Measurements from ENCODE around the gene ZNF277. TPM values are rescaled to one million over a fixed set of nuclear protein-coding genes. Genes with fewer than 3 reads are reported as not detected.

The ZNF277 gene
- total RNA-seq, 1 experiment from 2014 or later: 13.1 TPM

DNA sequence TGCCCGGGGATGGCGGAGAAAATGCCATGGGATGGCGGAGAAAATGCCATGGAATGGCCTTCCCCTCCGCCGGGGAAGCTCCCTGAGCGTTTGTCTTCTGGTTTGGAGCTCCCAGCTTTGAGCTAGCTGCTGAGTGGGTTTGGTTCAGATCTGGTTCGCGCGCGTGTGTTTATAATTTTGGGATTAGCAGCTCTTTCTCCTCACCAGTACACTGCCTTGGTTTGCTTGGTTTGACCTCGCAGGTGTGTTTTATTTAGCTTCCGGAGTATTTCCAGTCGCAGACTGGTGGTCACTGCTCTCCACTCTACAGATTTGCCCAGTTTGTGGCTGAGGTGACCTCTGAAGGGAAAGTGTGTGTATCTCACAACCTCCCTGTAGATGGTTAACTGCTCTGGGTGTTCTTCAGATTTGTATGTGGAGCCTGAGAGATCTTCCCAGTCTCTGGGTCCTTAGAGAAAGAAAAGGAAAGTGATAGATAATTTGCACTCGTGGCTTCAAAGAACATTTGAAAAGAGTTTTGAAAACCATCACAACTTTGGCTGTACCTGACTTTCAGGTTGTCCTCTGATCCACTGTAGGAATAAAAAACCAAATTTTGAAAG lies 597 bp downstream of the ZNF277 start:
- H3K79me2 ChIP-seq (ENCODE audit: insufficient read depth, low read length): peaks cover 19% of the 10 kb centered on the region; the same call in 1 of the 2 replicates
- H3K9me3 Mint-ChIP-seq: no peaks in the 10 kb centered on the region; a peak in 1 of 5 replicates
- no peak overlapping the region for H3K56ac ChIP-seq (ENCODE audit: insufficient read length, low read depth, low read length)
- no peak overlapping the region for H3T11ph ChIP-seq (ENCODE audit: low read length)
- H3K9me3 ChIP-seq (ENCODE audit: control insufficient read depth, low read depth, low read length): no peaks in the 10 kb centered on the region
- H3K27ac Mint-ChIP-seq: peak overlapping the region; percentile 61 to 89 (median 86)
- H2BK5ac ChIP-seq (ENCODE audit: insufficient read length, low read length): no peak overlapping the region
- H2BK15ac ChIP-seq (ENCODE audit: low read depth, low read length): no peak overlapping the region
- H3K23me2 ChIP-seq (ENCODE audit: insufficient read length, low read depth, low read length, poor library complexity, severe bottlenecking): peaks cover 28% of the 10 kb centered on the region
- H4K8ac ChIP-seq (replicated peaks; ENCODE audit: insufficient read length, low read depth, low read length): no peak overlapping the region
- peaks cover 23% of the 10 kb centered on the region for H3K27me3 Mint-ChIP-seq (ENCODE audit: low read depth)
- peak overlapping the region; percentile 84 for H3K4me2 ChIP-seq (ENCODE audit: insufficient read depth, insufficient read length, low read length)
- H4K20me1 ChIP-seq (ENCODE audit: control insufficient read depth, insufficient read depth, insufficient read length): no peaks in the 10 kb centered on the region
- no peak overlapping the region for H4K5ac ChIP-seq (ENCODE audit: insufficient read length, low read depth, low read length)
- H2AFZ ChIP-seq (ENCODE audit: low read length): no peak overlapping the region
- no peak for DNase-seq
- peak overlapping the region; percentile 58 for H3K9ac ChIP-seq (ENCODE audit: extremely low read depth, insufficient read length, low read length)
- no peak overlapping the region for H4K91ac ChIP-seq (ENCODE audit: insufficient read length, low read depth, low read length)
- no peak overlapping the region for H3K23ac ChIP-seq (ENCODE audit: insufficient read length, low read depth, low read length)
- H3K4me1 ChIP-seq (ENCODE audit: insufficient read depth, low read length): no peaks in the 10 kb centered on the region; the same call in 1 of the 2 replicates
- peak overlapping the region; percentile 95 for H3K4me3 Mint-ChIP-seq
- H3K4ac ChIP-seq (ENCODE audit: low read depth, low read length): no peak overlapping the region
- TF ChIP-seq, protein P1, sequence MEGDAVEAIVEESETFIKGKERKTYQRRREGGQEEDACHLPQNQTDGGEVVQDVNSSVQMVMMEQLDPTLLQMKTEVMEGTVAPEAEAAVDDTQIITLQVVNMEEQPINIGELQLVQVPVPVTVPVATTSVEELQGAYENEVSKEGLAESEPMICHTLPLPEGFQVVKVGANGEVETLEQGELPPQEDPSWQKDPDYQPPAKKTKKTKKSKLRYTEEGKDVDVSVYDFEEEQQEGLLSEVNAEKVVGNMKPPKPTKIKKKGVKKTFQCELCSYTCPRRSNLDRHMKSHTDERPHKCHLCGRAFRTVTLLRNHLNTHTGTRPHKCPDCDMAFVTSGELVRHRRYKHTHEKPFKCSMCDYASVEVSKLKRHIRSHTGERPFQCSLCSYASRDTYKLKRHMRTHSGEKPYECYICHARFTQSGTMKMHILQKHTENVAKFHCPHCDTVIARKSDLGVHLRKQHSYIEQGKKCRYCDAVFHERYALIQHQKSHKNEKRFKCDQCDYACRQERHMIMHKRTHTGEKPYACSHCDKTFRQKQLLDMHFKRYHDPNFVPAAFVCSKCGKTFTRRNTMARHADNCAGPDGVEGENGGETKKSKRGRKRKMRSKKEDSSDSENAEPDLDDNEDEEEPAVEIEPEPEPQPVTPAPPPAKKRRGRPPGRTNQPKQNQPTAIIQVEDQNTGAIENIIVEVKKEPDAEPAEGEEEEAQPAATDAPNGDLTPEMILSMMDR (conservative IDR thresholded peaks at IDR 0.05): no peak
- no peak overlapping the region for H2BK12ac ChIP-seq (ENCODE audit: insufficient read length, low read depth, low read length)
- no CpG with 5 or more reads among the region's 14 CpGs for WGBS (ENCODE audit: extremely low coverage, insufficient read length, low lambda C conversion rate)
- H3K79me1 ChIP-seq (ENCODE audit: insufficient read depth, low read depth, low read length, poor library complexity, severe bottlenecking): no peaks in the 10 kb centered on the region
- no peaks in the 10 kb centered on the region; a peak in 1 of 7 replicates for H3K36me3 Mint-ChIP-seq (ENCODE audit: insufficient read depth in 1 of 3, low read depth in 3 of 3)
- H3K4me1 Mint-ChIP-seq: peaks cover 35 to 39% of the 10 kb centered on the region in 2 experiments
- no peak overlapping the region for H3K27ac ChIP-seq (ENCODE audit: insufficient read length, low read depth, low read length)
- H2AK5ac ChIP-seq (ENCODE audit: insufficient read length, low read length): no peak overlapping the region
- peak overlapping the region; percentile 9 for H3K18ac ChIP-seq (ENCODE audit: insufficient read length, low read depth, low read length)
- no peak overlapping the region for H2BK20ac ChIP-seq (ENCODE audit: low read depth, low read length, poor library complexity, severe bottlenecking)
- no peaks in the 10 kb centered on the region for H3K27me3 ChIP-seq (ENCODE audit: insufficient read depth, low read length)
- no peak overlapping the region for H2BK120ac ChIP-seq (ENCODE audit: low read depth, low read length, poor library complexity, severe bottlenecking)
- H3K14ac ChIP-seq (ENCODE audit: insufficient read depth, low read length): peak overlapping the region; percentile 76

Data from H9 (cell line).